Measurements from ENCODE around the gene C2orf78. TPM values are rescaled to one million over a fixed set of nuclear protein-coding genes. Genes with fewer than 3 reads are reported as not detected.

C2orf78 gene
- total RNA-seq, 1 experiment from 2014 or later = not detected

Other genes starting within 250 kb of the C2orf78 start
- gene NAT8, start 141.8 kb upstream of the C2orf78 start, total RNA-seq (2014; rRNA removed; shearing (Covaris generic)) = not detected in 2 replicates
- gene TPRKB, start 46.8 kb upstream of the C2orf78 start, total RNA-seq (2014; rRNA removed; shearing (Covaris generic)) = 136 and 161 TPM in 2 replicates
- 42.3 and 44.1 TPM in 2 replicates for gene DUSP11, start 4.1 kb upstream of the C2orf78 start, total RNA-seq (2014; rRNA removed; shearing (Covaris generic))
- 50.1 and 61.1 TPM in 2 replicates for gene STAMBP, start 44.8 kb downstream of the C2orf78 start, total RNA-seq (2014; rRNA removed; shearing (Covaris generic))
- gene ACTG2, start 108.8 kb downstream of the C2orf78 start, total RNA-seq (2014; rRNA removed; shearing (Covaris generic)) = 0.08 TPM in 1 of 2 replicates, not detected in the other
- gene DGUOK, start 142.7 kb downstream of the C2orf78 start, total RNA-seq (2014; rRNA removed; shearing (Covaris generic)) = 100 and 105 TPM in 2 replicates
- gene TET3, start 200.7 kb downstream of the C2orf78 start, total RNA-seq (2014; rRNA removed; shearing (Covaris generic)) = 13.6 and 16.3 TPM in 2 replicates

Measured in SJCRH30 (cell line).